Skeletal muscle tissue (tissue), 4 donors: ENCODE data around the gene FOXO4. TPM values are rescaled to one million over a fixed set of nuclear protein-coding genes. Genes with fewer than 3 reads are reported as not detected.
A peak's percentile ranks its signal among the peaks of the same experiment; 100 is the strongest.

Experiments
- H3K27ac ChIP-seq: one replicate; pipeline ENCODE4 v1.7.0; 2013; ENCODE audit warnings: mild to moderate bottlenecking, low read depth, low read length, inconsistent platforms
- H3K27me3 ChIP-seq, 3 donors: one replicate each; pipeline ENCODE4 v1.7.0; 2013; ENCODE audit warnings: low read length in 3 of 3; ENCODE audit not compliant: control insufficient read depth in 3 of 3, insufficient read depth in 3 of 3
- H3K36me3 ChIP-seq, 3 donors: one replicate each; pipeline ENCODE4 v1.7.0; 2013; ENCODE audit warnings: low read length in 3 of 3; ENCODE audit not compliant: control insufficient read depth in 3 of 3, insufficient read depth in 3 of 3
- H3K4me1 ChIP-seq, 3 donors: one replicate each; pipeline ENCODE4 v1.7.0; 2013; ENCODE audit warnings: low read length in 3 of 3, mild to moderate bottlenecking in 3 of 3; ENCODE audit not compliant: control insufficient read depth in 3 of 3, insufficient read depth in 3 of 3
- H3K4me3 ChIP-seq, 3 donors: one replicate each; pipeline ENCODE4 v1.7.0; 2013; ENCODE audit warnings: low read length in 3 of 3
- H3K9ac ChIP-seq, 3 donors: one replicate each; pipeline ENCODE4 v1.7.0; 2013; ENCODE audit warnings: low read length in 3 of 3, mild to moderate bottlenecking in 3 of 3, moderate library complexity in 2 of 3, low read depth in 1 of 3
- H3K9me3 ChIP-seq, 3 donors: one replicate each; pipeline ENCODE4 v1.7.0; 2013; ENCODE audit warnings: low read length in 3 of 3; ENCODE audit not compliant: control insufficient read depth in 3 of 3
- total RNA-seq: library from RNA; depleted of rRNA; stranded (reverse); fragments of >200 nt; gene quantifications from one replicate; pipeline ENCODE4 v1.2.3, GENCODE V29; 2014
- donor health status: Osteomylitis.

The FOXO4 gene
- total RNA-seq, 1 donor from 2014 or later, result 30.3 TPM

DNA sequence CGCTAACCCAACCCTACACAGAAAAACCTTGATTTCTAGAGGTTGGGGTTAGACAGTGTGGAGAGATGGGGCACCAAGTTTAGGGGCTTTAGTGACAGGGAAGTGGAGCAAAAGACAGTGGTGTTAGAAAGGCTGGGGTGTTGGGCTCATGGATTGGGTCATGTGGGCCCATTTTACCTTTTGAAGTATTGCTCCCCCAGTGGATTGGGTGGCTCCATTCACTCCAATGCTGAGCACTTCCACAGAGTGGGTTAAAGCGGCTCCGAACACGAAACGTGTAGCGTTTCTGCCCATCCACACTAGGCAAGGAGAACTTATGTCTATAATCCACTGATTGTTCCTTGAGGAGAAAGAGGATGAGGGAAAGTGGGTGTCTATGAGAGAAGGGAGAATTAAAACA is 13.4 kb downstream of the FOXO4 start:
- H3K9me3 ChIP-seq, result no peaks in the 10 kb centered on the region
- H3K27me3 ChIP-seq, result peaks cover 0 to 5% (median 0%) of the 10 kb centered on the region in 3 donors
- no peaks in the 10 kb centered on the region for H3K36me3 ChIP-seq
- no peak overlapping the region for H3K4me3 ChIP-seq
- no peak overlapping the region for H3K9ac ChIP-seq
- no peak overlapping the region for H3K27ac ChIP-seq
- H3K4me1 ChIP-seq, result no peaks in the 10 kb centered on the region

DNA sequence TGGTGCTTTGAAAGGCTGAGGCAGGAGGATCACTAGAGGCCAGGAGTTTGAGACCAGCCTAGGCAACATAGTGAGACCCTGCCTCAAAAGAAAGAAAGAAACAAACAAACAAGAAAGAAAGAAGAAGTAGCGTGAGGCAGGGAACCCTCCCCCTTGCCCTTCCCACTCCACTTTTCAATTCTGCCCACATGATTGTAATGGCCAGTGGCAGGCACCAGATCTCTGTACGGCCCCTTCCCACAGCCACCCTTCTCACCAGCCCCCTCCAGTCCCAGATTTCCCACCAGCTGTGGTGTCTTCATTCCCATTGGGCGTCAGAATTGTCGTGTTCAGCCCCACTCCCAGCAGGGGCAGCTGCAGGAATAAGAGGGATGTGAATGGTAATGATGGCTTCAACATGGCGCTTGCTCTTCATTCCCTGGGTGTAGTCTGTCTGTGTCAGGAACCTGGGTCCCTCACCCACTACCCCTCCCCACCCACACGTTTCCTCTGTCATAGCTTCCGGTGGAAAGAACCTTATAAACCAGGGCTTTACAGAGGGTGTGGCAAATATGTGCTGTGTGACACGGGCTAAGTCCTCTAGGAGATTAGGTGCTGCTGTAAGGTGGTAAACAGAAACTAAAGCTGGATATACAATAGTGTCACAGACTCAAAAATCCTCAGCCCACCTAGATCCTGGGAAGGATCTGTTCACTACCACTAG is 15.6 kb downstream of the FOXO4 start, which contains the start of gene IL2RG:
Gene IL2RG (minus strand): TSS at position 437 of the 703 bp plus-strand sequence. CDS start 38 bp downstream, at position 399.
- Histone ChIP-seq H3K4me1 (no peaks in the 10 kb centered on the region), H3K27ac (no peak within 1 kb of the TSS), H3K9ac (no peak within 1 kb of the TSS), H3K36me3 (no peaks in the 10 kb centered on the region), H3K4me3 (no peak within 1 kb of the TSS), H3K27me3 (peaks cover 0 to 5% (median 0%) of the 10 kb centered on the region in 3 donors), H3K9me3 (no peaks in the 10 kb centered on the region)

DNA sequence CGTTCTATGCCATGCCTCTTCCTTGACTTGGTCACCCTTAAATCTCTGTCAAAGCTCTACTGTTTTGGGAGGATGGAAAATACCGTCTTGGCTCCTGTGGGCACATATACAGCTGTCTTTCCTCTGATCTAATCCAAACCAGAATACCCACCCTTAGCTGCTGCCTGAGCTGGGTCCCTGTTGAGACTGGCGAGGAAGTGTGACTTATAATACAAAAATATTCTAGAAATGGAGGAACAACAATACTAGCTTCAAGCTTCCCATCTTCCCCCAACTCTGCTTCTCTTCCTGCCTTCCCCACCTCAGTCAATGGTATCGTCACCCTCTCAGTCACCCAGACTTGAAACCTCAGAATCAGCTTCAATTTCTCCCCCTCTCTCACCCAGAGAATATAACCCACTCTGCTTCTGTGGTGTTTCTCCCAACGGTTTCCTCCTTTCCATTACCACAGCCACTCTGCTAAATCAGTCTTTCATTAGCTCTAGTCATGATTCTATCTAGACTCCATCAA is 16.3 kb downstream of the FOXO4 start:
- Histone ChIP-seq H3K4me1 (no peaks in the 10 kb centered on the region), H3K9me3 (no peaks in the 10 kb centered on the region), H3K36me3 (no peaks in the 10 kb centered on the region), H3K9ac (no peak overlapping the region), H3K27me3 (peaks cover 0 to 5% (median 0%) of the 10 kb centered on the region in 3 donors), H3K4me3 (no peak overlapping the region), H3K27ac (no peak overlapping the region)

DNA sequence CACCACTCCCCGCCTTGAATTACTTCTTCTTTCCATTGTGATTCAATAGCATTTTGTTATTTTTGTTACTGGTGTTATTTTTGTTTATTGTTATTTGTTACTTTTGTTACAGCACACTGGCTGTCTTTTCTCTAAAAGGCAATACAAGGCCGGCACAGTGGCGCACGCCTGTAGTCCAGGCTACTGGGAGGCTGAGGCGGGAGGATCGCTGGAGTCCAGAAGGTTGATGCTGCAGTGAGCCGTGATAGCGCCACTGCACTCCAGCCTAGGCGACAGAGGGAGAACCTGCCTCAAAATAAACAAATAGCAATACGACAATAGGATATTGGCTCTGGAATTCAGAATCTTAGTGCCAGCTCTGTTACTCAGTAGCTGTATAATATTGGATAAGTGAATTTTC is 21.7 kb downstream of the FOXO4 start:
- peaks cover 16 to 21% (median 18%) of the 10 kb centered on the region in 3 donors for H3K36me3 ChIP-seq
- peaks cover 6 to 13% (median 10%) of the 10 kb centered on the region in 3 donors for H3K4me1 ChIP-seq
- H3K9ac ChIP-seq, result no peak overlapping the region
- peak overlapping the region in 1 of 3 donors; percentile 20 for H3K4me3 ChIP-seq
- H3K27ac ChIP-seq, result no peak overlapping the region
- H3K9me3 ChIP-seq, result peaks cover 0 to 2% (median 0%) of the 10 kb centered on the region in 3 donors
- no peaks in the 10 kb centered on the region for H3K27me3 ChIP-seq

DNA sequence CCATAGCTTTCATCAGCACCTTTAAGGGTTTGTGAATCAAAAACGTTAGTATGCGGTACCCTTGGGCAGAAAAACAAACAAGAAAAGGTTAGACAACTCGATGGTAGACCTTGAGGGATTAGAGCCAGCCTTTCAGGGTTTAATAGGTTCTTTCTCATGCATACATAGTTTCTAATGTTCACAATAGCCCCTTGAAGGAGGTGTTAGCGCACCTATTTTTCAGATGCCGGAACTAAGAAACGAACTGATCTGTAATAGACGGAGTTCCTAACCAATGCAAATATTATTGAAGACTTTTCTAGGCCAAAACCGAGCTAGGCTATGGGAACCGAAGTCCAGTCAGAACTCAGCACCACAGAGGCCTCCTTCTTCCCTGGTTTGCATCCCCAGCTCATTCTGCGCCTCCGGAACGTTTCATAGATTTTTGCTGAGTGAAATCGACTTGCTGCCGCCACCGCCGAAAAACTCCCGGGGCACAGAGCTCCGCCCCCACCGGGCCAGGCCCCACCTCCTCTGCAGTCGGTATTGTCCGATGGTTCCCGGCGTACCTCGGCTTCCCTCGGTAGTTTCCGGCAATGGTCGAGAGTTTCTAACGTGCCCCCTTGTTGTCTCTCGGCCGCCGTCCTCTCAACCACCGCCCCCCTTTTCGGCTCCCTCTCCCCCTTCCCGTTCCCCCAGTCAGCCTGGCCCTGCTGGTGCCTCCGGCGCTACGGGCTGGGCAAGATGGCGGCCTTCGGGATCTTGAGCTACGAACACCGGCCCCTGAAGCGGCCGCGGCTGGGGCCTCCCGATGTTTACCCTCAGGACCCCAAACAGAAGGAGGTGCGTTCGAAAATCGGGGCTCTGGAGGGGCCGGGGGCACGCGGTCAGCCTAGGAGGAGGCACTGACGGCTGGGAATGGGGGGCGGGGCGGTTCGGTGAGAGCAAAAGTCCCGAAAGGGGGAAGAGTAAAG is 22.7 kb downstream of the FOXO4 start, which contains the start of gene MED12:
Gene MED12 (plus strand): TSS at position 565 of the 953 bp plus-strand sequence. CDS start 159 bp downstream, at position 724.
- peaks cover 26 to 31% (median 28%) of the 10 kb centered on the region in 3 donors for H3K36me3 ChIP-seq
- no peaks in the 10 kb centered on the region for H3K27me3 ChIP-seq
- H3K4me3 ChIP-seq, result peak within 1 kb of the TSS; percentile 60 to 82 (median 75)
- H3K4me1 ChIP-seq, result peaks cover 6 to 13% (median 10%) of the 10 kb centered on the region in 3 donors
- peak within 1 kb of the TSS; percentile 80 for H3K27ac ChIP-seq
- peaks cover 0 to 2% (median 0%) of the 10 kb centered on the region in 3 donors for H3K9me3 ChIP-seq
- peak within 1 kb of the TSS; percentile 74 to 82 (median 80) for H3K9ac ChIP-seq

DNA sequence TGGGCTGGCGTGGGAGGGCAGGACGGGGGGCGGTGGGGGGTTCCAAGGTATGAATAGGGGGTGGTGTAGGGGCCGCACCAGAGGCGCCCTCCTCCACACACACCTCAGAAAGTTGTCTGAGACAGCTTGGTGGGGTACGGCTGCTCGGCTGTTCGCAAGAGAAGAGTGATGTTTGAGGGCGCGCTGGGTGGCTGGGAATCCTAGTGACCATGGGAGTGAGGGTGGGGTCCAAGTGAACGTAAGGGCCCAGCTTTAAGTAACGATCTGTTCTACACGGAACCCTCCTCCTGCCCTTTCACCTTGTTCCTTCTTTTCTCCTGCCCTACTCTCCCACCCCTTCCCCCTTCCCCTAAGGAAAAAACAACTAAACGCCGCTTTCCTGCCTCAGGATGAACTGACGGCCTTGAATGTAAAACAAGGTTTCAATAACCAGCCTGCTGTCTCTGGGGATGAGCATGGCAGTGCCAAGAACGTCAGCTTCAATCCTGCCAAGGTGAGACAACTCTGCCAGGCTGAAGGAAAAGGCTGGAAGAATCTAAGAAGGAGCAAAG is 23.4 kb downstream of the FOXO4 start:
- Histone ChIP-seq H3K27me3 (no peaks in the 10 kb centered on the region), H3K27ac (peak overlapping the region; percentile 80), H3K9me3 (peaks cover 0 to 2% (median 0%) of the 10 kb centered on the region in 3 donors), H3K36me3 (peaks cover 33 to 36% (median 36%) of the 10 kb centered on the region in 3 donors), H3K4me1 (peaks cover 6 to 13% (median 10%) of the 10 kb centered on the region in 3 donors), H3K4me3 (peak overlapping the region; percentile 60 to 82 (median 75)), H3K9ac (peak overlapping the region; percentile 72 to 82 (median 74))

DNA sequence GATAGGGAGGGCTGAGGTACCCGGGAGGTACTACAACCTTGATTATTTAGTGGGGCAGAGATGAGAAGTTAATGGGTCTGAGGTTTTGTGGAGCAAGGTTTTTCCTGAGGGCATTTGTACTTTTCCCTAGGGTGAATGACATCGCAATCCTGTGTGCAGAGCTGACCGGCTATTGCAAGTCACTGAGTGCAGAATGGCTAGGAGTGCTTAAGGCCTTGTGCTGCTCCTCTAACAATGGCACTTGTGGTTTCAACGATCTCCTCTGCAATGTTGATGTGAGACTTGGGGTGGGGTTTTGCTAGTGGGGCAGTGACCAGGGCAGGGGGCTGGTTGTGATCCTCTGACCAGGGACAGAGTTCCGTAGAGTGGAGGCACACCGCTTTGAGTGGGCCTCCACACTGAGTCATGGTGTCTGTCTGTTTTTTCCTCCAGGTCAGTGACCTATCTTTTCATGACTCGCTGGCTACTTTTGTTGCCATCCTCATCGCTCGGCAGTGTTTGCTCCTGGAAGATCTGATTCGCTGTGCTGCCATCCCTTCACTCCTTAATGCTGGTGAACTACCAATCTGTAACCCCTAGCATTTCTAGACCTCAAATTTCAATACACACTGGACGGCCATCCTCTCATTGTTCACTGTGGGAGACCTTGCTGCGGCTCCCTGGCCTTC is 32.6 kb downstream of the FOXO4 start:
- H3K9ac ChIP-seq, result no peak overlapping the region
- no peak overlapping the region for H3K4me3 ChIP-seq
- H3K4me1 ChIP-seq, result no peaks in the 10 kb centered on the region
- peaks cover 69 to 88% (median 83%) of the 10 kb centered on the region in 3 donors for H3K36me3 ChIP-seq
- H3K27me3 ChIP-seq, result peaks cover 0 to 4% (median 0%) of the 10 kb centered on the region in 3 donors
- H3K9me3 ChIP-seq, result no peaks in the 10 kb centered on the region
- no peak overlapping the region for H3K27ac ChIP-seq

DNA sequence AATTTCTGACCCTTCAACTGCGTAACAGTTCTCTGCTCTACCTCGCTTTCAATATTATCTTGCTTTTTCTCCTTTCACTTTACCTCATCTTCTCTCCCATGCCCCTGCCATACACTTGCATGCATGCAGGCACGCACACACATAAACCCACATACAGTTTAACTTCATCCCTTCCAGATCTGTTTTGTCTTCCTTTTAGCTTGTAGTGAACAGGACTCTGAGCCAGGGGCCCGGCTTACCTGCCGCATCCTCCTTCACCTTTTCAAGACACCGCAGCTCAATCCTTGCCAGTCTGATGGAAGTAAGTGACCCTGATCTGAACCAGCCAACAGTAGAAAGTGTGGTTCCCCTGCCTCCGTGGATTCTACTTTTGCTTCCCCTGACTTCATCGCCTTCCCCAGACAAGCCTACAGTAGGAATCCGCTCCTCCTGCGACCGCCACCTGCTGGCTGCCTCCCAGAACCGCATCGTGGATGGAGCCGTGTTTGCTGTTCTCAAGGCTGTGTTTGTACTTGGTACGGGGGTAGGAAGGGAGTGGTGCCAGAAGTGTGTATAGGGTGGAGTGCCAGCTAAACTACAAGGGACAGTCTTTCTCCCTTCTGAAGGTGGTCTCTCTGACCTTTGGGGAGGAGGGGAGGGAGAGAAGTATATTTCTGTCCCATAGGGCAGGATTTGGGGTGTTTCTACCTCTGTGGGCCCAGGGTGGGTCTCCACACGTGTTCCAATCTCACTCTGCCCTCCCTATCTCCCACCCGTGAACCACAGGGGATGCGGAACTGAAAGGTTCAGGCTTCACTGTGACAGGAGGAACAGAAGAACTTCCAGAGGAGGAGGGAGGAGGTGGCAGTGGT is 33.5 kb downstream of the FOXO4 start:
- Histone ChIP-seq H3K9me3 (no peaks in the 10 kb centered on the region), H3K4me3 (no peak overlapping the region), H3K27me3 (peaks cover 0 to 4% (median 0%) of the 10 kb centered on the region in 3 donors), H3K36me3 (peaks cover 64 to 83% (median 76%) of the 10 kb centered on the region in 3 donors), H3K4me1 (no peaks in the 10 kb centered on the region), H3K9ac (no peak overlapping the region), H3K27ac (no peak overlapping the region)
